WI38 (cell line): ENCODE results near the gene PLEKHA5.

ENCODE experiments used
- H3K4me3 ChIP-seq: 2 replicates; pipeline ENCODE4 v1.5.1; 2011; ENCODE audit warnings: low read depth, mild to moderate bottlenecking, control low read depth, low read length
- TF ChIP-seq, protein P1 (sequence below): IDR thresholded peaks from 2 replicates; pipeline ENCODE4 v1.5.1; 2012; ENCODE audit warnings: low read depth, mild to moderate bottlenecking, control low read depth, low read length

Gene PLEKHA5

DNA sequence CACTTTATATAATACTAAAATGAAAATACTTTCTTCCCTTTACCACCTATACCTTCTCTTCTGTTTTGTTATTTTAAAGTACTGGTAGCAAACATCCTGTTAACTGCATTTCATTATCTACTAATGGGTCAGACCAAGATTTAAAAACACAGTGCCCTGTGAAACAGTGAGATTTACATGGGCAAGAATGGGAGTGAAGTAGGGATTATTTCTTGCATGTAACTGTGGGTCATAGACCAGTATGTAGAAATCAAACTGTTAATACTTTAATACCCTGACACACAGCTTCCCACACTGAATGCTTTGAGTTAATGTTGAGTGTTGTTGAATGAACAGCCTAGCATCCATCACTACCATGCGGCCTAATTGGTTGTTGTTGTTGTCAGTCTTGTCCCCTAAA, 61.6 kb downstream of the PLEKHA5 start:
- H3K4me3 ChIP-seq: no peak overlapping the region
- TF ChIP-seq, protein P1, sequence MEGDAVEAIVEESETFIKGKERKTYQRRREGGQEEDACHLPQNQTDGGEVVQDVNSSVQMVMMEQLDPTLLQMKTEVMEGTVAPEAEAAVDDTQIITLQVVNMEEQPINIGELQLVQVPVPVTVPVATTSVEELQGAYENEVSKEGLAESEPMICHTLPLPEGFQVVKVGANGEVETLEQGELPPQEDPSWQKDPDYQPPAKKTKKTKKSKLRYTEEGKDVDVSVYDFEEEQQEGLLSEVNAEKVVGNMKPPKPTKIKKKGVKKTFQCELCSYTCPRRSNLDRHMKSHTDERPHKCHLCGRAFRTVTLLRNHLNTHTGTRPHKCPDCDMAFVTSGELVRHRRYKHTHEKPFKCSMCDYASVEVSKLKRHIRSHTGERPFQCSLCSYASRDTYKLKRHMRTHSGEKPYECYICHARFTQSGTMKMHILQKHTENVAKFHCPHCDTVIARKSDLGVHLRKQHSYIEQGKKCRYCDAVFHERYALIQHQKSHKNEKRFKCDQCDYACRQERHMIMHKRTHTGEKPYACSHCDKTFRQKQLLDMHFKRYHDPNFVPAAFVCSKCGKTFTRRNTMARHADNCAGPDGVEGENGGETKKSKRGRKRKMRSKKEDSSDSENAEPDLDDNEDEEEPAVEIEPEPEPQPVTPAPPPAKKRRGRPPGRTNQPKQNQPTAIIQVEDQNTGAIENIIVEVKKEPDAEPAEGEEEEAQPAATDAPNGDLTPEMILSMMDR: no peak

DNA sequence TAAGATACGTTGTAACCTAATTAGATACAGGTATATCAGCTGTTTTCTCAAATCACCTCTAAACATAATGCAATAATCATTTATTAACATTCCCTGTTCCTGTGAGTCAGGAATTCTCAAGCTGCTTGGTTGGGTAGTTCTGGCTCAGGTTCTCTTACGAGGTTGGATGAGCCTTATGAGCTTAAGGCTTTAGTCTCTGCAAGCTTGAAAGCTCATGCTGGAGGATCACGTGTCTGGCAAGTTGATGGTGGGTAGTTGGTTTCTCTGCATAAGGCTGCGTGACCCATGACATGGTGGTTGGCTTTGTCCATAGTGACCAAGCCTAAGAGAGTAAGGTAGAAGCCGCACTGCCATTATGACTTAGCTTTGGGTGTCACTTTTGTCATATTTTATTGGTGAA, 62.0 kb downstream of the PLEKHA5 start:
- TF ChIP-seq, protein P1: no peak
- no peak overlapping the region for H3K4me3 ChIP-seq

DNA sequence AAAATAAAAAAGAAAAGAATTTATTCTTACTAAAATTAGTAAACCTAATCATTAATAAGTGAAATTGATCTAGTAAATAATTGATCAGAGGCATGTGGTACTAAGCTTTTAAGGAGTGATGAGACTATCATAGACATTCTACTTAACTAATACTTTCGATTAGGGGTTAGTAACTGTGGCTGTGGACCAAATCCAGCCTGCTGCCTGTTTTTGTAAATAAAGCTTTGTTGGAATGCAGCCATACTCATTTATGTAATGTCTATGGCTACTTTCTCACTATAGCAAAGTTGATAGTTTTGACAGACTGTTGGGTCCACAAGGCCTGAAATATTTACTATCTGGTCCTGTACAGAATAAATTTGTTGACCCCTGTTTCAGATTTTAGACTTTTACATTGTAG, 63.2 kb downstream of the PLEKHA5 start:
- TF ChIP-seq, protein P1: no peak
- no peak overlapping the region for H3K4me3 ChIP-seq

DNA sequence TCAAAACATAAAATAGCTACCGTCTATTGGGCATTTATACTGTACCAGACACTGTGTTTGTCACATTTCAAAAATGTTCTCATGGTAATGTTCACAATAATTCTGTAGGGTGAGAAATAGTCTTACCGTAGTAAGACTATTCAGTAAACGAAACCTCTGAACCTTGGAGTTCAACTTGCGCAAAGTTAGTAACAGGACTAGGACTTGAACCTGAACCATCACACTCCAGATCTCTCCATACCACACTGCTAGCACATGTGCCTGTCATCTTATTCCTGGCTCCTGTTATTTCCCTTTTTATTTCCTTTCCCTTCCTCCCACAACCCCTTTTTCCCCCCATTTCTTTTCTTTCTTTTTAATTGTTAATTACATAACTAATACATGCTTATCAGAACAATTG, 65.4 kb downstream of the PLEKHA5 start:
- H3K4me3 ChIP-seq: no peak overlapping the region
- TF ChIP-seq, protein P1: no peak

DNA sequence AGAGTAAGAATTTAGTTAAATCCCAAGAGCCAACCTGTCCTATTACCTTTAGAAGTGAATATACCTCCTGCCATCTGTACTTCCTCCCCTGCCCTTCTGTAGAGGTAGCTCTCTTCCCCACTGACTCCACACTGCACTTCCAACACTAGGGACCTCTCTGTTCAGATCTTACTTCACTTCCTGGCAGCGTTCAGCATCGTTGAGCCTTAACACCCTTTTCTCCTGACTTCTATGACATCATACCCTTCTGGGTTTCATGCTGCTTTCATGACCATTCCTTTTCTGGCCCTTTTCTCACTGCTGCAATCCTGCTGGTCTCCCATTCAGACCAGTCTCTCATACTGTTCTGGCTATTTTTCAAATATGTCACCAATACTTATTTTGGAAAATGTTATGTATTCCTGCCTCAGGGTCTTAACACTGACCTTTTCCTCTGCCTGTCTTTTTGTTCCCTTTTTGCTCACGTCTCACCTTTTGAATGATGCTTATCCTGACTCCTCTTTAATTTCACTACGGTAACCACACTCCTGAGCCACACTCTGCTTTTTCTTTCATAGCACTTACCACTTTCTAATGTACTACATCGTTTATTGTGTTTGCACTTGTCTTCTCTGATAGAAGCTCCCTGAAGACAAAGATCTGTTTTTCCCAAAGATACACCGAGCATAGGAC, 67.6 kb downstream of the PLEKHA5 start:
- TF ChIP-seq, protein P1: no peak
- no peak overlapping the region for H3K4me3 ChIP-seq

DNA sequence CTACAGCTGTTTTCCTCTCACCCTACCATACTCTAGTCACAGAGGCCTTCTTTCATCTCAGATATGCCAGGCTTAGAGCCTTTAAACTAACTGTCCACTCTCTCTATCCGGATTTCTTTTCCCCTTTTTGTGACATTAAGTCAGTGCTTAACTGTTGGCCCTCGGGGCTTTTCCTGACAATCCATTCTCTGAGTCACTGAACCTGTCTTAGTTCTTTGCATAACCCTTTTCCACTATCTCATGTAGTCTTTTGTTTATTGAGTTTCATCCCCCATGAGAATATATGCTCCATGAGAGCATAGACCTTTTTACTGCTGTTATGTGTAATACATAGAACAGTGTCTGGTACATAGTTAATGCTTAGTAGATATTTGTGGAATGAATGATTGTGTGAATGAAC, 68.7 kb downstream of the PLEKHA5 start:
- TF ChIP-seq, protein P1: no peak
- no peak overlapping the region for H3K4me3 ChIP-seq

DNA sequence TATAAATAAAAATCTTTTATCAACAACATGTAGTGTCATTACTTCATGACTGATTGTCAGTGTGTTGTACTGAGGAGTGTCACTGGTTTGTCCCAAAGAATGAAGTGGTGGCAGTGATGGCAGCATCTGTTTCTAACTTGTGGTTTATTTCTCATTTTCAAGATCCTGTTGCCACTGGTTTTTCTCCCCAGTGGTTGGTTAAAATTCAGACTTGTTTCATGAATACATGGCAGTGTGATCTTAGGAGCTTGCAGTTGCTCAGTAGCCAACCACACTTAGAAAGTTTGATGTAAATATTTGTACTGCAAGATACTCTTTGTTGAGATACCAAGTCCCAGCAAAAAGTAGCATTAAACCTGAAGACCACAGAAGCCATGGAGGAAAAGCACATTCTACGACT, 69.8 kb downstream of the PLEKHA5 start:
- TF ChIP-seq, protein P1: no peak
- H3K4me3 ChIP-seq: no peak overlapping the region
